ENCODE results near the gene RNPEPL1.

DNA sequence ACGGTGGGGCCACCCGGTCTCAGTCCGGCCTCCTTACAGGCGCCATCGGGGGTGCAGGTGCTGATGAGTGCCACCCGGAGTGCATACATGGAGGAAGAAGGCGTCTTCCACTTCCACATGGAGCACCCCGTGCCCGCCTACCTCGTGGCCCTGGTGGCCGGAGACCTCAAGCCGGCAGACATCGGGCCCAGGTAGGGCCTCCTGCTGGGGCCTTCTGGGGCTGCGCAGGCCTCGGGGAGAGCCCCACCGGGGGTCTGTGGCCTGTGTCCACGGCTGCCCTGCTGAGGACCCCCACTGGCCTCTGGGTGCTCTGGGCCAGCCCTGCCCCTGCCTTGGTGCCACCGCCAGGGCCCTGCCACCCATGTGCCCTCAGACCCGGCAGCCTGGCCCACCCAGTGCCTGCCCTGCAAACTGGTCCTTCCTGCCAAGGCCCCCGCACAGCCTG, 4.8 kb downstream of the RNPEPL1 start:
- TF ChIP-seq CTCF (conservative IDR thresholded peaks at IDR 0.05) (no peak), EZH2 (IDR thresholded peaks at IDR 0.05; ENCODE audit: low read depth) (no peak)
